HepG2 (cell line): ENCODE results near the gene C19orf73. TPM values are rescaled to one million over a fixed set of nuclear protein-coding genes. Genes with fewer than 3 reads are reported as not detected.

ENCODE experiments used
- CHCHD3 ChIP-seq: sonication (generic); formaldehyde crosslinking; IDR thresholded peaks from 2 replicates; pipeline ENCODE4 v1.8.0; 2022; ENCODE audit warnings: mild to moderate bottlenecking, missing genetic modification reagents, moderate library complexity
- FOXA1 ChIP-seq, 2 experiments: fragments of 450-650 bp in 1 of 2; sonication (generic) in 1 of 2; formaldehyde crosslinking in 1 of 2; IDR thresholded peaks; 2 replicates each; pipeline versions ENCODE4 v1.4.0 to v1.6.1; 2016 to 2020; ENCODE audit warnings: missing genetic modification reagents in 1 of 2
- GTF3A ChIP-seq: sonication (generic); formaldehyde crosslinking; conservative IDR thresholded peaks from 2 replicates; pipeline ENCODE4 v1.4.0; 2020; ENCODE audit warnings: mild to moderate bottlenecking, missing genetic modification reagents
- HOXA5 ChIP-seq: sonication (generic); formaldehyde crosslinking; IDR thresholded peaks from 2 replicates; pipeline ENCODE4 v1.4.0; 2020; ENCODE audit warnings: missing genetic modification reagents
- IKZF4 ChIP-seq: sonication (generic); formaldehyde crosslinking; IDR thresholded peaks from 2 replicates; pipeline ENCODE4 v1.5.1; 2020; ENCODE audit warnings: borderline replicate concordance, mild to moderate bottlenecking, low read depth, missing genetic modification reagents; ENCODE audit errors: not compliant biosample characterization
- LCORL ChIP-seq, 2 experiments: fragments of 450-650 bp in 1 of 2; sonication (generic) in 1 of 2; formaldehyde crosslinking in 1 of 2; IDR thresholded peaks; 2 replicates each; pipeline versions ENCODE4 v1.5.0 to v1.6.1; 2017 to 2020; ENCODE audit warnings: antibody characterized with exemption in 1 of 2, missing genetic modification reagents in 1 of 2
- NFYB ChIP-seq: sonication (generic); formaldehyde crosslinking; IDR thresholded peaks from 2 replicates; pipeline ENCODE4 v1.4.0; 2020; ENCODE audit warnings: missing genetic modification reagents
- TOE1 ChIP-seq: sonication (generic); formaldehyde crosslinking; IDR thresholded peaks from 2 replicates; pipeline ENCODE4 v1.4.0; 2020; ENCODE audit warnings: mild to moderate bottlenecking, missing genetic modification reagents
- ZNF552 ChIP-seq: sonication (generic); formaldehyde crosslinking; IDR thresholded peaks from 2 replicates; pipeline ENCODE4 v1.9.0; 2022; ENCODE audit warnings: missing genetic modification reagents, mild to moderate bottlenecking, borderline replicate concordance
- ZNF737 ChIP-seq: sonication (generic); formaldehyde crosslinking; IDR thresholded peaks from 2 replicates; pipeline ENCODE4 v1.5.0; 2020; ENCODE audit warnings: missing genetic modification reagents, mild to moderate bottlenecking, borderline replicate concordance
- polyA plus RNA-seq, 8 experiments: library from polyadenylated mRNA; depleted of rRNA in 3 of 8; stranded (reverse) in 7 of 8; unstranded in 1 of 8; fragments of >200 nt; fragmentation: Illumina TruSeq in 4 of 8; extraction: Trizol in 4 of 8; gene quantifications; 2 replicates each; pipeline versions ENCODE4 v1.2.1 to v1.2.3, GENCODE V29; 2011 to 2016; ENCODE audit warnings: low read depth in 4 of 8, missing spikeins in 1 of 8, mixed read lengths in 1 of 8; ENCODE audit not compliant: insufficient read depth in 1 of 8
- total RNA-seq, 5 experiments: library from RNA; depleted of rRNA; stranded (reverse); fragments of >200 nt; fragmentation: Illumina TruSeq; extraction: Trizol; gene quantifications; 2 replicates each; pipeline ENCODE4 v1.2.3, GENCODE V29; 2016; ENCODE audit warnings: low read depth in 1 of 5
- TF ChIP-seq, protein P1 (sequence below): sonication (generic); formaldehyde crosslinking; IDR thresholded peaks from 2 replicates; pipeline ENCODE4 v1.4.0; 2020; ENCODE audit warnings: missing genetic modification reagents, borderline replicate concordance
- TF ChIP-seq, protein P2 (sequence below): sonication (generic); formaldehyde crosslinking; IDR thresholded peaks from 2 replicates; pipeline ENCODE4 v1.5.0; 2020; ENCODE audit warnings: missing genetic modification reagents
- TF ChIP-seq, protein P3 (sequence below): sonication (generic); formaldehyde crosslinking; conservative IDR thresholded peaks from 2 replicates; pipeline ENCODE4 v1.8.1; 2023; ENCODE audit warnings: missing genetic modification reagents

Gene C19orf73
- total and polyA plus RNA-seq, 2 of the 13 experiments (the other 11 are each of a cell fraction or from before 2014, with no cell fraction given): 1.4 to 1.5 TPM

DNA sequence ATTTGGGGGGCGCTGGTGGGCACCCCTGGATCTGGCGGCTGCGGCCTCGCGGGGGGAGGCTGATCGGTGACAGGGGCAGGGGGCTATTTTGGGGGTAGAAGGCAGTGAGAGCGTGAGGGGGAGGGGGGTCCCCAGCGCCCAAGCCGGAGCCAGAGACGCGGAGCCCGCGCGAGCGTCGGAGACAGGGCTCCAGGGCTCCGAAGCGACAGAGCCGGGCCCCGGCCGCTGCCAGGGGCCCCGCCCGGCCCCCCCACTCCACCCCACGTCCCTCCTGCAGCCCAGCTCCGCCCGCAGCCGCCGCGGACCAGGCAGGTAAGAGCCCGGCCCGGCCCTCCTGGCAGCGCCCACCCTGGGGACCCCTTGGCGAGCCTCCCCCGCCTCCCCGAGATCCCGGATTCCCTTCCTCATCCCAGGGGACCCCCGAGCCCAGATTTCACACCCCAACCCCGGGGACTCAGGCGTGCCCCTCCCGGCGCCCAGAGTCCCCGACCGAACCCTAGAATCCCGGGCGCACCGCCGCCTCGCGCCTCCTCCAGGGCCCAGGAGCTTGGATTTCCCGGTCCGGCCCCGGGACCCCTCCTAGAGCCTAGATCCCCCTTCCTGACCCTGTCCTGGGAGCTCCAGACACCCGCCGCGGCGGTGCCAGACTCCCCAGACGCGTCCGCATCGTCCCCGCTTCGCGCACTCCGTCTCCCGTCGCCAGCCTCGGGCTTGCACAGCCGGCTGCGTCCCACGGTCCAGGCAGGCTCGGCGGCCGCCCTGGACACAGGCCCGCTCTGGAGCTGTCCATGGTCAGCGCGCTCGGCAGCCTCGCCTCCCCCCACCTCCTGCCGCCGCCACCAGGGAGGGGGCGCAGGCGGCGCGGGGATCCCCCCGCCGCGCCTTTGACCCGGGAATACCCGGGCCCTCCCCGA, 725 bp upstream of the C19orf73 start, which contains the start of gene PPFIA3 (continued):
- TF ChIP-seq TOE1 (CRISPR knock-in tag) (no peak), FOXA1 (IDR thresholded peaks at IDR 0.05) (no peak), FOXA1 (CRISPR knock-in tag; IDR thresholded peaks at IDR 0.05) (no peak), HOXA5 (CRISPR knock-in tag) (peak; percentile 33; the same call in 1 of the 2 replicates), GTF3A (no peak), CHCHD3 (CRISPR knock-in tag) (0 out of 2 replicates have a peak, but pooled peaks have one; percentile 51), ZNF552 (CRISPR knock-in tag) (no peak), NFYB (no peak), LCORL (IDR thresholded peaks at IDR 0.05) (no peak), LCORL (CRISPR knock-in tag; IDR thresholded peaks at IDR 0.05) (peak; percentile 34; the same call in 1 of the 2 replicates), IKZF4 (no peak), ZNF737 (CRISPR knock-in tag) (no peak)
- TF ChIP-seq, protein P1, sequence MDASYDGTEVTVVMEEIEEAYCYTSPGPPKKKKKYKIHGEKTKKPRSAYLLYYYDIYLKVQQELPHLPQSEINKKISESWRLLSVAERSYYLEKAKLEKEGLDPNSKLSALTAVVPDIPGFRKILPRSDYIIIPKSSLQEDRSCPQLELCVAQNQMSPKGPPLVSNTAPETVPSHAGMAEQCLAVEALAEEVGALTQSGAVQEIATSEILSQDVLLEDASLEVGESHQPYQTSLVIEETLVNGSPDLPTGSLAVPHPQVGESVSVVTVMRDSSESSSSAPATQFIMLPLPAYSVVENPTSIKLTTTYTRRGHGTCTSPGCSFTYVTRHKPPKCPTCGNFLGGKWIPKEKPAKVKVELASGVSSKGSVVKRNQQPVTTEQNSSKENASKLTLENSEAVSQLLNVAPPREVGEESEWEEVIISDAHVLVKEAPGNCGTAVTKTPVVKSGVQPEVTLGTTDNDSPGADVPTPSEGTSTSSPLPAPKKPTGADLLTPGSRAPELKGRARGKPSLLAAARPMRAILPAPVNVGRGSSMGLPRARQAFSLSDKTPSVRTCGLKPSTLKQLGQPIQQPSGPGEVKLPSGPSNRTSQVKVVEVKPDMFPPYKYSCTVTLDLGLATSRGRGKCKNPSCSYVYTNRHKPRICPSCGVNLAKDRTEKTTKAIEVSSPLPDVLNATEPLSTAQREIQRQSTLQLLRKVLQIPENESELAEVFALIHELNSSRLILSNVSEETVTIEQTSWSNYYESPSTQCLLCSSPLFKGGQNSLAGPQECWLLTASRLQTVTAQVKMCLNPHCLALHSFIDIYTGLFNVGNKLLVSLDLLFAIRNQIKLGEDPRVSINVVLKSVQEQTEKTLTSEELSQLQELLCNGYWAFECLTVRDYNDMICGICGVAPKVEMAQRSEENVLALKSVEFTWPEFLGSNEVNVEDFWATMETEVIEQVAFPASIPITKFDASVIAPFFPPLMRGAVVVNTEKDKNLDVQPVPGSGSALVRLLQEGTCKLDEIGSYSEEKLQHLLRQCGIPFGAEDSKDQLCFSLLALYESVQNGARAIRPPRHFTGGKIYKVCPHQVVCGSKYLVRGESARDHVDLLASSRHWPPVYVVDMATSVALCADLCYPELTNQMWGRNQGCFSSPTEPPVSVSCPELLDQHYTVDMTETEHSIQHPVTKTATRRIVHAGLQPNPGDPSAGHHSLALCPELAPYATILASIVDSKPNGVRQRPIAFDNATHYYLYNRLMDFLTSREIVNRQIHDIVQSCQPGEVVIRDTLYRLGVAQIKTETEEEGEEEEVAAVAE (CRISPR knock-in tag): peak; percentile 80; the same call in 1 of the 2 replicates
- TF ChIP-seq, protein P2, sequence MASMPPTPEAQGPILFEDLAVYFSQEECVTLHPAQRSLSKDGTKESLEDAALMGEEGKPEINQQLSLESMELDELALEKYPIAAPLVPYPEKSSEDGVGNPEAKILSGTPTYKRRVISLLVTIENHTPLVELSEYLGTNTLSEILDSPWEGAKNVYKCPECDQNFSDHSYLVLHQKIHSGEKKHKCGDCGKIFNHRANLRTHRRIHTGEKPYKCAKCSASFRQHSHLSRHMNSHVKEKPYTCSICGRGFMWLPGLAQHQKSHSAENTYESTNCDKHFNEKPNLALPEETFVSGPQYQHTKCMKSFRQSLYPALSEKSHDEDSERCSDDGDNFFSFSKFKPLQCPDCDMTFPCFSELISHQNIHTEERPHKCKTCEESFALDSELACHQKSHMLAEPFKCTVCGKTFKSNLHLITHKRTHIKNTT (CRISPR knock-in tag): no peak
- TF ChIP-seq, protein P3, sequence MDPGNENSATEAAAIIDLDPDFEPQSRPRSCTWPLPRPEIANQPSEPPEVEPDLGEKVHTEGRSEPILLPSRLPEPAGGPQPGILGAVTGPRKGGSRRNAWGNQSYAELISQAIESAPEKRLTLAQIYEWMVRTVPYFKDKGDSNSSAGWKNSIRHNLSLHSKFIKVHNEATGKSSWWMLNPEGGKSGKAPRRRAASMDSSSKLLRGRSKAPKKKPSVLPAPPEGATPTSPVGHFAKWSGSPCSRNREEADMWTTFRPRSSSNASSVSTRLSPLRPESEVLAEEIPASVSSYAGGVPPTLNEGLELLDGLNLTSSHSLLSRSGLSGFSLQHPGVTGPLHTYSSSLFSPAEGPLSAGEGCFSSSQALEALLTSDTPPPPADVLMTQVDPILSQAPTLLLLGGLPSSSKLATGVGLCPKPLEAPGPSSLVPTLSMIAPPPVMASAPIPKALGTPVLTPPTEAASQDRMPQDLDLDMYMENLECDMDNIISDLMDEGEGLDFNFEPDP (CRISPR knock-in tag): no peak
